B cell (primary cell): Measurements from ENCODE around the gene ERMAP. TPM values are rescaled to one million over a fixed set of nuclear protein-coding genes. Genes with fewer than 3 reads are reported as not detected.

Experiments used
- ATAC-seq: fragments of 200-7000 bp; cut with Tn5 transposase; one replicate; pipeline ENCODE4 v1.10.0; 2021; ENCODE audit warnings: low read depth, mild to moderate bottlenecking, moderate number of reproducible peaks, moderate library complexity
- CTCF ChIA-PET: fragments of 350-600 bp; sonication (Branson Sonifier 250); formaldehyde crosslinking; loops from one replicate; lab custom pipeline; 2021; ENCODE audit warnings: antibody characterized with exemption, inconsistent platforms; lab: Charles Lee
- POLR2A ChIA-PET: fragments of 350-600 bp; sonication (Branson Sonifier 250); formaldehyde crosslinking; loops from one replicate; lab custom pipeline; 2021; ENCODE audit warnings: antibody characterized with exemption; lab: Charles Lee
- DNase-seq: peaks from one replicate; pipeline ENCODE4 v3.0.0; 2013
- H2AFZ ChIP-seq: 2 replicates; pipeline ENCODE4 v1.6.1; 2012; ENCODE audit warnings: mild to moderate bottlenecking, low read depth, low read length; ENCODE audit not compliant: insufficient read depth, poor library complexity, severe bottlenecking
- H3K27ac ChIP-seq, 2 donors: 1 replicate in 1 of 2; 2 replicates in 1 of 2; pipeline ENCODE4 v1.5.1; 2012 to 2013; ENCODE audit warnings: low read length in 2 of 2, mild to moderate bottlenecking in 2 of 2, moderate library complexity in 1 of 2
- H3K27me3 ChIP-seq, 4 experiments: fragments of 200-600 bp in 1 of 4; sonication (generic) in 1 of 4; replicated peaks in 1 of 4; 1 replicate in 2 of 4; 2 replicates in 2 of 4; pipeline versions ENCODE4 v1.6.1 to v1.7.0; 2013 to 2016; ENCODE audit warnings: low read length in 3 of 4, mild to moderate bottlenecking in 2 of 4, mixed read lengths in 1 of 4, moderate library complexity in 1 of 4; ENCODE audit not compliant: insufficient read depth in 4 of 4, control insufficient read depth in 3 of 4; ENCODE audit errors: control extremely low read depth in 1 of 4
- H3K36me3 ChIP-seq, 2 experiments: replicated peaks in 1 of 2; 1 replicate in 1 of 2; 2 replicates in 1 of 2; pipeline versions ENCODE4 v1.6.1 to v1.7.1; 2013; ENCODE audit warnings: low read length in 1 of 2; ENCODE audit not compliant: insufficient read depth in 2 of 2, control insufficient read depth in 1 of 2; ENCODE audit errors: control extremely low read depth in 1 of 2, extremely low read depth in 1 of 2
- H3K4me1 ChIP-seq, 2 donors: fragments of 200-600 bp in 1 of 2; sonication (generic) in 1 of 2; 1 replicate in 1 of 2; 2 replicates in 1 of 2; pipeline versions ENCODE4 v1.5.1 to v1.6.1; 2013 to 2017; ENCODE audit warnings: low read length in 2 of 2; ENCODE audit not compliant: control insufficient read depth in 2 of 2, insufficient read depth in 2 of 2
- H3K4me2 ChIP-seq: replicated peaks from 2 replicates; pipeline ENCODE3; 2012; ENCODE audit warnings: mild to moderate bottlenecking, low read depth, low read length; ENCODE audit not compliant: poor library complexity, severe bottlenecking
- H3K4me3 ChIP-seq, 5 experiments: fragments of 200-600 bp in 1 of 5; sonication (generic) in 1 of 5; 1 replicate in 3 of 5; 2 replicates in 2 of 5; pipeline versions ENCODE4 v1.5.1 to v1.7.0; 2011 to 2016; ENCODE audit warnings: low read length in 4 of 5, mild to moderate bottlenecking in 4 of 5, low read depth in 2 of 5, control low read depth in 1 of 5, moderate library complexity in 1 of 5; ENCODE audit not compliant: insufficient read depth in 1 of 5; ENCODE audit errors: control extremely low read depth in 1 of 5, extremely low read depth in 1 of 5
- H3K79me2 ChIP-seq: fragments of 200-600 bp; sonication (generic); one replicate; pipeline ENCODE4 v1.6.0; 2016; ENCODE audit warnings: low read length; ENCODE audit not compliant: control insufficient read depth, insufficient read depth
- H3K9ac ChIP-seq: fragments of 200-600 bp; sonication (generic); 2 replicates; pipeline ENCODE4 v1.6.1; 2017; ENCODE audit warnings: mild to moderate bottlenecking, low read length, moderate library complexity
- H3K9me3 ChIP-seq, 3 donors: one replicate each; pipeline versions ENCODE4 v1.6.1 to v1.7.1; 2013; ENCODE audit warnings: low read length in 2 of 3; ENCODE audit not compliant: control insufficient read depth in 2 of 3, insufficient read depth in 1 of 3; ENCODE audit errors: control extremely low read depth in 1 of 3
- H4K20me1 ChIP-seq: 2 replicates; pipeline ENCODE4 v1.6.0; 2012; ENCODE audit warnings: mild to moderate bottlenecking, low read length; ENCODE audit not compliant: insufficient read depth, control insufficient read depth, poor library complexity, severe bottlenecking
- H3K27ac Mint-ChIP-seq: one replicate; pipeline ENCODE4 v1.8.0; 2021; ENCODE audit warnings: mixed read lengths
- H3K27me3 Mint-ChIP-seq: one replicate; pipeline ENCODE4 v1.8.0; 2021; ENCODE audit warnings: mixed read lengths
- H3K4me1 Mint-ChIP-seq: one replicate; pipeline ENCODE4 v1.8.0; 2021; ENCODE audit warnings: mixed read lengths
- H3K4me3 Mint-ChIP-seq: one replicate; pipeline ENCODE4 v1.8.0; 2021; ENCODE audit warnings: mixed read lengths
- H3K9me3 Mint-ChIP-seq: one replicate; pipeline ENCODE4 v1.8.0; 2022; ENCODE audit warnings: mixed read lengths; ENCODE audit not compliant: insufficient read depth
- EZH2 ChIP-seq: IDR thresholded peaks from 2 replicates; pipeline ENCODE4 v1.6.1; 2012; ENCODE audit warnings: borderline replicate concordance, low read depth, mild to moderate bottlenecking, moderate library complexity, low read length; ENCODE audit not compliant: insufficient read depth, poor library complexity, severe bottlenecking
- WGBS: methylation state at CpG from one replicate; pipeline ENCODE4 v1.1.5; 2013; ENCODE audit warnings: missing lambda C conversion rate; ENCODE audit not compliant: insufficient coverage; 5-methylcytosine and 5-hydroxymethylcytosine counted together
- intact Hi-C: fragments of 100-400 bp; cut with micrococcal nuclease; formaldehyde crosslinking; loops from one replicate; pipeline ENCODE4 v1.10.0; 2022
- polyA plus RNA-seq: library from polyadenylated mRNA; depleted of rRNA; stranded (reverse); fragments of >200 nt; gene quantifications from 2 replicates; pipeline ENCODE4 v1.2.3, GENCODE V29; 2012
- total RNA-seq, 2 donors: library from RNA; stranded (reverse); fragments of 120-200 nt in 1 of 2; gene quantifications; 1 replicate in 1 of 2; 2 replicates in 1 of 2; pipeline versions ENCODE4 v1.2.3 to v1.2.4, GENCODE V29; 2013 to 2022
- TF ChIP-seq, protein P1 (sequence below): fragments of 200-600 bp; IDR thresholded peaks from one replicate; pipeline ENCODE4 v1.8.0; 2022; ENCODE audit warnings: antibody characterized with exemption, mild to moderate bottlenecking

The ERMAP gene
- total and polyA plus RNA-seq, 2 donors (not counting 1 experiment from before 2014, with no cell fraction given): 4.9 to 13.1 TPM

DNA sequence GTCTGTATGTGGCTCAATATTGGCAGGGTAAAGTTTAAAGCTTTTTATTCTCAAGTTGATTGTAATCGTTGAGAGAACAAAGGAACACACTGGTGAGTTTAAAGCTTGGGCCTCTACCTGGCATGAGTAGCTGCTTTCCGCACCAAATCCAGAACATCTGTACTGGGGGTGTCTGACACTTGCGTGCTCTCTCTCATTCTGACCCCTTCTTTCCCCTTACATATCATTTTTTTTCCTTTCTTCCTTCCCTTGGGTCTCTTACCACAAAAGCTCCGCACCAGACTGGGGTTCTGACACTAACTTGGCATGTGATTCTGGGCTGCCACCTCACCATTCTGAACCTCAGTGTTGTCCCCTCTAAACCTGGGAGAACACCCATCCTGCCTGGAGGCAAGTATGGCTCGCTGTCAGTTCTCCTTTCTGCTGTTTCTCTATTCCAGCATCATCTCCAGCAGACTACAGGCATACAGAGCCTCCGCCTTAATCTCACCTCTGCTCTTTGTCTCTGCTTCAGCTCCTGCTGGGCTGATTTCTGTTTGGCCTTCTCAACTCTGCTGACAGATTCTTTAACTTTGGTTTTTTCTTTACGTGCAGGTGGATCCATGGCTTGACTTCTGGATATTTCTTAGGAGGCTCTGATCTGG is 859 bp upstream of the ERMAP start:
- H3K9me3 Mint-ChIP-seq: no peaks in the 10 kb centered on the region
- no peak for ATAC-seq
- peak; percentile 41 for DNase-seq
- H3K36me3 ChIP-seq: peaks cover 2 to 3% of the 10 kb centered on the region in 2 experiments
- H3K4me2 ChIP-seq: peak overlapping the region; percentile 89
- peak overlapping the region; percentile 81 for H3K9ac ChIP-seq
- TF ChIP-seq, protein P1, sequence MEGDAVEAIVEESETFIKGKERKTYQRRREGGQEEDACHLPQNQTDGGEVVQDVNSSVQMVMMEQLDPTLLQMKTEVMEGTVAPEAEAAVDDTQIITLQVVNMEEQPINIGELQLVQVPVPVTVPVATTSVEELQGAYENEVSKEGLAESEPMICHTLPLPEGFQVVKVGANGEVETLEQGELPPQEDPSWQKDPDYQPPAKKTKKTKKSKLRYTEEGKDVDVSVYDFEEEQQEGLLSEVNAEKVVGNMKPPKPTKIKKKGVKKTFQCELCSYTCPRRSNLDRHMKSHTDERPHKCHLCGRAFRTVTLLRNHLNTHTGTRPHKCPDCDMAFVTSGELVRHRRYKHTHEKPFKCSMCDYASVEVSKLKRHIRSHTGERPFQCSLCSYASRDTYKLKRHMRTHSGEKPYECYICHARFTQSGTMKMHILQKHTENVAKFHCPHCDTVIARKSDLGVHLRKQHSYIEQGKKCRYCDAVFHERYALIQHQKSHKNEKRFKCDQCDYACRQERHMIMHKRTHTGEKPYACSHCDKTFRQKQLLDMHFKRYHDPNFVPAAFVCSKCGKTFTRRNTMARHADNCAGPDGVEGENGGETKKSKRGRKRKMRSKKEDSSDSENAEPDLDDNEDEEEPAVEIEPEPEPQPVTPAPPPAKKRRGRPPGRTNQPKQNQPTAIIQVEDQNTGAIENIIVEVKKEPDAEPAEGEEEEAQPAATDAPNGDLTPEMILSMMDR: no peak
- TF ChIP-seq EZH2: no peak
- WGBS: 44% methylated on average over 5 of the region's 7 CpGs
- peak overlapping the region; percentile 65 to 81 for H3K27ac ChIP-seq
- no peaks in the 10 kb centered on the region for H3K9me3 ChIP-seq
- POLR2A ChIA-PET: interaction anchor here (0.6 to 2.4 kb wide), 3 partner anchors 30 to 405 kb away, joined by 4 to 16 read pairs (median 4); partner anchors contain the start of gene ZNF691
- CTCF ChIA-PET: interaction anchor here (0.6 to 1.7 kb wide), 4 partner anchors 9 to 257 kb away, joined by 3 to 6 read pairs (median 3); partner anchors contain the start of genes C1orf50 and P3H1
- H3K4me1 Mint-ChIP-seq: peaks cover 20% of the 10 kb centered on the region
- H3K79me2 ChIP-seq: peaks cover 21% of the 10 kb centered on the region
- peak overlapping the region; percentile 57 to 82 (median 77) for H3K4me3 ChIP-seq
- H3K27me3 Mint-ChIP-seq: no peaks in the 10 kb centered on the region
- H4K20me1 ChIP-seq: no peaks in the 10 kb centered on the region
- H3K27me3 ChIP-seq: no peaks in the 10 kb centered on the region
- H3K4me1 ChIP-seq: peaks cover 13% of the 10 kb centered on the region in 2 donors
- intact Hi-C loops: loop anchor here (2.0 kb wide), 3 partner anchors 143 to 357 kb away; partner anchors contain the start of genes CFAP57, EBNA1BP2 and SLC2A1
- peak overlapping the region; percentile 92 for H2AFZ ChIP-seq
- H3K4me3 Mint-ChIP-seq: peak overlapping the region; percentile 89
- H3K27ac Mint-ChIP-seq: peak overlapping the region; percentile 92

DNA sequence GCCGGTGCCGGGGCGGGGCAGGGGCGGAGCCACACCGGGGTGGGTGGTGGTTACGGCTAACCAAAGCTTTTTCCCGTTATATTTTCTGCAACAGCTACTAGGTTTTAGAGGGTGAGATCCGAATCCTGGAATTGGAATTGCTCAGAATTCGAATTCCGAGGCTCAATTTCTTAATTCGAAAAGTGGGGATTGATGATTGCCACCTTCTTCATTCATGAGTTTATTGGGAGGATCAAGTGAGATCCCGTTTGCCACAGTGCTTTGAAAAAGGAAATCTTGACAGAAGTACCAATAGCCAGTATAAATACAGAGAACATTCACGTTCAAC is 482 bp downstream of the ERMAP start:
- Mint-ChIP-seq H3K27ac (peak overlapping the region; percentile 76), H3K4me1 (peaks cover 20% of the 10 kb centered on the region), H3K27me3 (no peaks in the 10 kb centered on the region), H3K4me3 (peak overlapping the region; percentile 89), H3K9me3 (no peaks in the 10 kb centered on the region)
- Histone ChIP-seq H3K9ac (peak overlapping the region; percentile 81), H4K20me1 (no peaks in the 10 kb centered on the region), H3K27ac (peak overlapping the region in 1 of 2 donors; percentile 82), H3K36me3 (peaks cover 0 to 3% of the 10 kb centered on the region in 2 experiments), H3K4me3 (peak overlapping the region; percentile 57 to 82 (median 77)), H3K79me2 (peaks cover 19% of the 10 kb centered on the region), H3K9me3 (no peaks in the 10 kb centered on the region), H3K4me2 (peak overlapping the region; percentile 89), H3K4me1 (peaks cover 13% of the 10 kb centered on the region in 2 donors), H3K27me3 (no peaks in the 10 kb centered on the region), H2AFZ (peak overlapping the region; percentile 92)
- TF ChIP-seq, protein P1: no peak
- TF ChIP-seq EZH2: no peak
- no peak for DNase-seq
- intact Hi-C loops: loop anchor here (1.0 to 2.0 kb wide), 8 partner anchors 29 to 361 kb away; partner anchors contain the start of genes C1orf50, CFAP57, EBNA1BP2 and P3H1
- POLR2A ChIA-PET: interaction anchor here (0.6 to 2.4 kb wide), 4 partner anchors 10 to 135 kb away, joined by 3 to 16 read pairs (median 4); partner anchors contain the start of genes YBX1 and ZNF691
- CTCF ChIA-PET: interaction anchor here (0.8 to 1.2 kb wide), 3 partner anchors 26 to 256 kb away, joined by 3 to 8 read pairs (median 4); partner anchors contain the start of gene ZNF691
- no peak for ATAC-seq
- WGBS: 2% methylated on average over 8 of the region's 13 CpGs
